Kidney (tissue), 14 donors: ENCODE results near the gene LBX1. TPM values are rescaled to one million over a fixed set of nuclear protein-coding genes. Genes with fewer than 3 reads are reported as not detected.

Experiments used
- DNase-seq, 5 donors: peaks; one replicate each; pipeline ENCODE4 v3.0.0-alpha.2; 2013 to 2020
- FAIRE-seq: peaks from 2 replicates; lab custom pipeline; 2012; peaks lifted over from hg19 to GRCh38; lab: Jason Lieb, UNC
- H3K27ac ChIP-seq, 2 donors: one replicate each; pipeline ENCODE4 v1.7.0; 2013; ENCODE audit warnings: low read depth in 2 of 2, low read length in 2 of 2, inconsistent platforms in 1 of 2
- H3K27me3 ChIP-seq: one replicate; pipeline ENCODE4 v1.7.1; 2013; ENCODE audit warnings: low read length, inconsistent platforms; ENCODE audit not compliant: control insufficient read depth, insufficient read depth
- H3K36me3 ChIP-seq, 3 donors: one replicate each; pipeline versions ENCODE4 v1.7.0 to v1.7.1; 2013; ENCODE audit warnings: low read length in 3 of 3, control low read depth in 1 of 3, inconsistent platforms in 1 of 3; ENCODE audit not compliant: insufficient read depth in 3 of 3, control insufficient read depth in 2 of 3
- H3K4me1 ChIP-seq, 3 donors: one replicate each; pipeline versions ENCODE4 v1.7.0 to v1.7.1; 2013; ENCODE audit warnings: low read length in 3 of 3, inconsistent platforms in 1 of 3, low read depth in 1 of 3; ENCODE audit not compliant: control insufficient read depth in 2 of 3, insufficient read depth in 2 of 3
- H3K4me3 ChIP-seq, 3 donors: one replicate each; pipeline versions ENCODE4 v1.7.0 to v1.8.1; 2013; ENCODE audit warnings: low read length in 3 of 3, control low read depth in 1 of 3, inconsistent platforms in 1 of 3
- H3K9ac ChIP-seq, 3 donors: one replicate each; pipeline versions ENCODE4 v1.7.0 to v1.7.1; 2013; ENCODE audit warnings: low read length in 3 of 3, control low read depth in 1 of 3, inconsistent platforms in 1 of 3
- H3K9me3 ChIP-seq, 3 donors: one replicate each; pipeline versions ENCODE4 v1.7.0 to v1.7.1; 2013; ENCODE audit warnings: low read length in 3 of 3, control low read depth in 1 of 3, inconsistent platforms in 1 of 3; ENCODE audit not compliant: control insufficient read depth in 2 of 3, insufficient read depth in 1 of 3
- CTCF ChIP-seq: IDR thresholded peaks from 3 replicates; pipeline ENCODE4 v1.5.1; 2012; ENCODE audit warnings: mild to moderate bottlenecking, moderate library complexity, borderline replicate concordance; ENCODE audit not compliant: insufficient read depth; ENCODE audit errors: extremely low read depth
- intact Hi-C: fragments of 100-400 bp; cut with DNase I; formaldehyde crosslinking; loops from one replicate; pipeline ENCODE4 v1.11.1; 2022
- polyA plus RNA-seq: library from polyadenylated mRNA; stranded (reverse); fragments of 350-450 nt; fragmentation: Illumina TruSeq; extraction: RNeasy Lipid Tissue Mini Kit (QIAGEN cat#74804); gene quantifications from one replicate; pipeline ENCODE4 v1.2.3, GENCODE V29; 2014; ENCODE audit warnings: low read depth, low replicate concordance; ENCODE audit not compliant: insufficient read depth
- total RNA-seq: library from RNA; stranded (reverse); fragmentation: NEBNext Ultra II Directional; extraction: Animal tissue kit (Norgen Biotek cat#: 25700); gene quantifications from one replicate; pipeline ENCODE4 v1.2.1, GENCODE V29; 2021
- donor health status: control.
- donor health status: control.
- donor health status: control.
- donor health status: control.
- donor health status: control.
- donor health status: DM: yes; HTN: yes; CAD: no.
- donor health status: Normal renal cell carcinoma (clear cell type).

LBX1 gene
- total and polyA plus RNA-seq, 2 donors from 2014 or later, result not detected

GRCh38 chr10:101219139-101219945 is 9.9 kb downstream of the LBX1 start:
- no peak overlapping the region for H3K9ac ChIP-seq
- intact Hi-C loops, result loop anchor here (10.0 kb wide), 1 partner anchor 345 kb away; no protein-coding TSS in a partner anchor
- peaks cover 0 to 15% (median 0%) of the 10 kb centered on the region in 3 donors for H3K4me1 ChIP-seq
- H3K27ac ChIP-seq, result no peak overlapping the region
- H3K27me3 ChIP-seq, result peaks cover 81% of the 10 kb centered on the region
- FAIRE-seq (no peak), DNase-seq (peak in 2 of 5 donors; percentile 21 to 24)
- H3K36me3 ChIP-seq, result no peaks in the 10 kb centered on the region
- no peak overlapping the region for H3K4me3 ChIP-seq
- no peak for TF ChIP-seq CTCF
- no peaks in the 10 kb centered on the region for H3K9me3 ChIP-seq

GRCh38 chr10:101218351-101219138 is 10.7 kb downstream of the LBX1 start:
- FAIRE-seq, result no peak
- Histone ChIP-seq H3K27me3 (peaks cover 77% of the 10 kb centered on the region), H3K4me1 (peaks cover 0 to 15% (median 0%) of the 10 kb centered on the region in 3 donors), H3K4me3 (no peak overlapping the region), H3K9me3 (no peaks in the 10 kb centered on the region), H3K27ac (no peak overlapping the region), H3K9ac (no peak overlapping the region), H3K36me3 (no peaks in the 10 kb centered on the region)
- intact Hi-C loops, result loop anchor here (10.0 kb wide), 1 partner anchor 346 kb away; no protein-coding TSS in a partner anchor
- TF ChIP-seq CTCF, result no peak
- DNase-seq, result peak in 2 of 5 donors; percentile 25 to 34

GRCh38 chr10:101217450-101218281 is 11.6 kb downstream of the LBX1 start:
- H3K27me3 ChIP-seq, result peaks cover 70% of the 10 kb centered on the region
- peaks cover 0 to 10% (median 0%) of the 10 kb centered on the region in 3 donors for H3K4me1 ChIP-seq
- intact Hi-C loops, result loop anchor here (10.0 kb wide), 1 partner anchor 347 kb away; no protein-coding TSS in a partner anchor
- peak in 4 of 5 donors; percentile 78 to 92 (median 87) for DNase-seq
- no peak for FAIRE-seq
- no peaks in the 10 kb centered on the region for H3K36me3 ChIP-seq
- H3K9me3 ChIP-seq, result no peaks in the 10 kb centered on the region
- no peak overlapping the region for H3K27ac ChIP-seq
- peak; percentile 21 for TF ChIP-seq CTCF
- no peak overlapping the region for H3K9ac ChIP-seq
- no peak overlapping the region for H3K4me3 ChIP-seq
